ENCODE data around the gene IL9. TPM values are rescaled to one million over a fixed set of nuclear protein-coding genes. Genes with fewer than 3 reads are reported as not detected.
A peak's percentile ranks its signal among the peaks of the same experiment; 100 is the strongest.

Gene IL9
- total and polyA plus RNA-seq, 2 of the 13 experiments (the other 11 are each of a cell fraction or from before 2014, with no cell fraction given), result not detected

DNA sequence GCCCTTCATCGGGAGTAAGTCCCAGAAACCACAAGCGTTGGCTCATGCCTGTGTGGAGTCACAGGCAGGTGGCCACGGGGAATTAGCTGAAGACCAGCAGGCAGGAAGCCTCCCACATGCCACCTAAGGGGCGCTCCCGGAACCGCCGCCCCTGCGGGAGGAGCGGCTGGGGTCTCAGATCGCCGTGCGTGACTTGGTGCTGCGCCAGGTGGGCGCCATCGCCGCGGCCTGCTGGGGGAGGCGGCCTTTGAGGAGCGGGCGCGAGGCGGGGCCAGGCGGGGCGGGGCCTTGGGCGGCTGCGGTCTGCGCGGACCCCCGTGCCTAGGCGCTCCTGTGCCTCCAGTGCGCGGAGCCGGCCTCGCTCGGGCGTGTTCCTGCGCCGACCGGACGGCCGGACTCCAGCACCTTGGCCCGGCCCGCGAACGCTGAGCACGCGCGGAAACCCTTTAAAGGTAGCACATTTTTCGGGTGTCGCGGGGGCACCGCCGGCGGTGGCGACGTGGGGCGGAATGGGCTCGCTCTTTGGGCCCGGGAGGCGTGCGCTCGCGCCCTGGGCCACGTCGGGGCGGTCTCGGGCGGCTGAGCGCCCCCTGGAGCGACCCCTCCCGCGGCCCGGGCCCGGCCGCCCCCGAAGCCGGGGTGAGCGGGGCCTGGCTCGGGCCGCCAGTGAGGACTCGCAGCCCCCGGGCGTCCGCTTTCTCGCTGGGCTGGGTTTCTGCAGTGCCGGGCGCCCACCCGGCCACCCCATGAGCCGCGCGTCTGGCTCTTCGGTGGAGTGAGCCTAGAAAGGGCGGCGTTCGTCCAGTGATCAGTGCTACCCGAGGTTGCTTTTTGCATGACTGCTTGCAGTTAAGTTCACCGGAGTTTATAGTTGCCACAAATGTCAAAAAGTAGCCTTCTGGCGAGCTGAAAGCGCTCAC, 34.6 kb upstream of the IL9 start (continued):
- TF ChIP-seq ZNF746 (CRISPR knock-in tag; IDR thresholded peaks at IDR 0.05) (no peak), XRCC5 (optimal IDR thresholded peaks at IDR 0.05; ENCODE audit: low read length) (peak; percentile 63), PRDM15 (CRISPR knock-in tag; IDR thresholded peaks at IDR 0.05) (no peak), SNAPC5 (CRISPR knock-in tag; IDR thresholded peaks at IDR 0.05; ENCODE audit: borderline replicate concordance) (0 out of 2 replicates have a peak, but pooled peaks have one; percentile 46), ZNF34 (CRISPR knock-in tag; IDR thresholded peaks at IDR 0.05; ENCODE audit: borderline replicate concordance) (no peak), ATF7 (IDR thresholded peaks at IDR 0.05) (no peak), ATF7 (CRISPR knock-in tag; IDR thresholded peaks at IDR 0.05) (no peak), ZNF260 (CRISPR knock-in tag; IDR thresholded peaks at IDR 0.05; ENCODE audit: borderline replicate concordance, low read depth) (no peak), ZNF83 (CRISPR knock-in tag; IDR thresholded peaks at IDR 0.05; ENCODE audit: borderline replicate concordance) (0 out of 2 replicates have a peak, but pooled peaks have one; percentile 45), RARG (CRISPR knock-in tag; IDR thresholded peaks at IDR 0.05; ENCODE audit: low read depth) (no peak), ZNF564 (CRISPR knock-in tag; IDR thresholded peaks at IDR 0.05) (peak; percentile 74; the same call in 1 of the 2 replicates), ARID2 (CRISPR knock-in tag; IDR thresholded peaks at IDR 0.05; ENCODE audit: borderline replicate concordance) (peak; percentile 34; the same call in 1 of the 2 replicates), ZNF354B (CRISPR knock-in tag; IDR thresholded peaks at IDR 0.05) (0 out of 2 replicates have a peak, but pooled peaks have one; percentile 74), ZNF558 (CRISPR knock-in tag; IDR thresholded peaks at IDR 0.05; ENCODE audit: borderline replicate concordance) (no peak; the same call in 1 of the 2 replicates)
- TF ChIP-seq, protein P1, sequence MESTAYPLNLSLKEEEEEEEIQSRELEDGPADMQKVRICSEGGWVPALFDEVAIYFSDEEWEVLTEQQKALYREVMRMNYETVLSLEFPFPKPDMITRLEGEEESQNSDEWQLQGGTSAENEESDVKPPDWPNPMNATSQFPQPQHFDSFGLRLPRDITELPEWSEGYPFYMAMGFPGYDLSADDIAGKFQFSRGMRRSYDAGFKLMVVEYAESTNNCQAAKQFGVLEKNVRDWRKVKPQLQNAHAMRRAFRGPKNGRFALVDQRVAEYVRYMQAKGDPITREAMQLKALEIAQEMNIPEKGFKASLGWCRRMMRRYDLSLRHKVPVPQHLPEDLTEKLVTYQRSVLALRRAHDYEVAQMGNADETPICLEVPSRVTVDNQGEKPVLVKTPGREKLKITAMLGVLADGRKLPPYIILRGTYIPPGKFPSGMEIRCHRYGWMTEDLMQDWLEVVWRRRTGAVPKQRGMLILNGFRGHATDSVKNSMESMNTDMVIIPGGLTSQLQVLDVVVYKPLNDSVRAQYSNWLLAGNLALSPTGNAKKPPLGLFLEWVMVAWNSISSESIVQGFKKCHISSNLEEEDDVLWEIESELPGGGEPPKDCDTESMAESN (CRISPR knock-in tag; conservative IDR thresholded peaks at IDR 0.05), result peak; percentile 59; the same call in 1 of the 2 replicates
- TF ChIP-seq, protein P2, sequence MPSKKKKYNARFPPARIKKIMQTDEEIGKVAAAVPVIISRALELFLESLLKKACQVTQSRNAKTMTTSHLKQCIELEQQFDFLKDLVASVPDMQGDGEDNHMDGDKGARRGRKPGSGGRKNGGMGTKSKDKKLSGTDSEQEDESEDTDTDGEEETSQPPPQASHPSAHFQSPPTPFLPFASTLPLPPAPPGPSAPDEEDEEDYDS (CRISPR knock-in tag; IDR thresholded peaks at IDR 0.05), result peak; percentile 39; the same call in 1 of the 2 replicates
- TF ChIP-seq, protein P3, sequence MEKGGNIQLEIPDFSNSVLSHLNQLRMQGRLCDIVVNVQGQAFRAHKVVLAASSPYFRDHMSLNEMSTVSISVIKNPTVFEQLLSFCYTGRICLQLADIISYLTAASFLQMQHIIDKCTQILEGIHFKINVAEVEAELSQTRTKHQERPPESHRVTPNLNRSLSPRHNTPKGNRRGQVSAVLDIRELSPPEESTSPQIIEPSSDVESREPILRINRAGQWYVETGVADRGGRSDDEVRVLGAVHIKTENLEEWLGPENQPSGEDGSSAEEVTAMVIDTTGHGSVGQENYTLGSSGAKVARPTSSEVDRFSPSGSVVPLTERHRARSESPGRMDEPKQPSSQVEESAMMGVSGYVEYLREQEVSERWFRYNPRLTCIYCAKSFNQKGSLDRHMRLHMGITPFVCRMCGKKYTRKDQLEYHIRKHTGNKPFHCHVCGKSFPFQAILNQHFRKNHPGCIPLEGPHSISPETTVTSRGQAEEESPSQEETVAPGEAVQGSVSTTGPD (CRISPR knock-in tag; IDR thresholded peaks at IDR 0.05), result no peak
- TF ChIP-seq, protein P4, sequence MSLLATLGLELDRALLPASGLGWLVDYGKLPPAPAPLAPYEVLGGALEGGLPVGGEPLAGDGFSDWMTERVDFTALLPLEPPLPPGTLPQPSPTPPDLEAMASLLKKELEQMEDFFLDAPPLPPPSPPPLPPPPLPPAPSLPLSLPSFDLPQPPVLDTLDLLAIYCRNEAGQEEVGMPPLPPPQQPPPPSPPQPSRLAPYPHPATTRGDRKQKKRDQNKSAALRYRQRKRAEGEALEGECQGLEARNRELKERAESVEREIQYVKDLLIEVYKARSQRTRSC (CRISPR knock-in tag; IDR thresholded peaks at IDR 0.05; ENCODE audit: low read depth), result no peak
- TF ChIP-seq, protein P5, sequence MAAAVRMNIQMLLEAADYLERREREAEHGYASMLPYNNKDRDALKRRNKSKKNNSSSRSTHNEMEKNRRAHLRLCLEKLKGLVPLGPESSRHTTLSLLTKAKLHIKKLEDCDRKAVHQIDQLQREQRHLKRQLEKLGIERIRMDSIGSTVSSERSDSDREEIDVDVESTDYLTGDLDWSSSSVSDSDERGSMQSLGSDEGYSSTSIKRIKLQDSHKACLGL (CRISPR knock-in tag; IDR thresholded peaks at IDR 0.05), result no peak
